ENCODE results near the gene SAA4. TPM values are rescaled to one million over a fixed set of nuclear protein-coding genes. Genes with fewer than 3 reads are reported as not detected.

Gene SAA4
- polyA plus RNA-seq, 1 donor (not counting 4 experiments of a cell fraction or from before 2014, with no cell fraction given) = not detected

GRCh38 chr11:18188796-18189195 is 47.8 kb downstream of the SAA4 start:
- Histone ChIP-seq H3K9me1 (ENCODE audit: control insufficient read depth, extremely low read depth, insufficient read depth, low read length) (no peaks in the 10 kb centered on the region), H3K4me1 (ENCODE audit: control insufficient read depth, extremely low read depth, insufficient read depth, low read length) (no peaks in the 10 kb centered on the region), H4K20me1 (ENCODE audit: control insufficient read depth, extremely low read depth, insufficient read depth, low read length) (no peaks in the 10 kb centered on the region), H2AFZ (ENCODE audit: control insufficient read depth, low read length) (no peak overlapping the region), H3K9ac (ENCODE audit: control insufficient read depth, extremely low read depth, insufficient read depth, low read length) (no peak overlapping the region), H3K4me3 (ENCODE audit: control insufficient read depth in 2 of 3, extremely low read depth in 1 of 3, insufficient read depth in 2 of 3, low read depth in 1 of 3, low read length in 3 of 3) (no peak overlapping the region), H3K36me3 (ENCODE audit: control insufficient read depth in 2 of 2, extremely low read depth in 1 of 2, insufficient read depth in 2 of 2, low read length in 2 of 2) (no peaks in the 10 kb centered on the region), H3K9me3 (ENCODE audit: control insufficient read depth, low read depth, low read length) (no peaks in the 10 kb centered on the region), H3K4me2 (ENCODE audit: control insufficient read depth, extremely low read depth, insufficient read depth, low read depth, low read length) (no peak overlapping the region), H3K27ac (ENCODE audit: control insufficient read depth, insufficient read depth, low read length) (no peak overlapping the region), H3K79me2 (ENCODE audit: control insufficient read depth, insufficient read depth, low read length) (no peaks in the 10 kb centered on the region), H3K27me3 (ENCODE audit: control insufficient read depth, extremely low read depth, insufficient read depth, low read length) (peaks cover 4% of the 10 kb centered on the region)
- dilution Hi-C loops (cut with MboI; ENCODE audit: extremely low pct_ligation_motif_present, low sequenced_read_pairs) = no loop called here
- TF ChIP-seq CTCF (optimal IDR thresholded peaks at IDR 0.05 in 1 of 3, IDR thresholded peaks at IDR 0.05 in 1 of 3, conservative IDR thresholded peaks at IDR 0.05 in 1 of 3; ENCODE audit: extremely low read depth in 1 of 3, insufficient read depth in 2 of 3, low read length in 3 of 3) (no peak), EZH2 (IDR thresholded peaks at IDR 0.05; ENCODE audit: low read length) (no peak)
- FAIRE-seq (no peak), DNase-seq (ENCODE audit: low read depth, low spot score) (no peak)

Small RNA genes within 50 kb of the gene (small RNA-seq; reads per million reads assigned to genes)
- gene RNA5SP333 (ENCODE audit: insufficient read length in 3 of 3, low read depth in 3 of 3, low replicate concordance in 1 of 3) (0 reads per million in 3 experiments), gene RNA5SP334 (ENCODE audit: insufficient read length in 3 of 3, low read depth in 3 of 3, low replicate concordance in 1 of 3) (0 reads per million in 3 experiments)

Other genes with a start within 250 kb of the SAA4 start
- 11.8 to 20.6 TPM (median 15.6 TPM) in 3 replicates for gene SERGEF, start 223.8 kb downstream of the SAA4 start, polyA plus RNA-seq
- 0.09 to 0.23 TPM (median 0.22 TPM) in 3 replicates for gene TPH1, start 190.5 kb downstream of the SAA4 start, polyA plus RNA-seq
- gene SAAL1, start 130.7 kb downstream of the SAA4 start, polyA plus RNA-seq = 15.8 to 28.3 TPM (median 22.6 TPM) in 3 replicates
- 2.9 to 5.2 TPM (median 3.1 TPM) in 3 replicates for gene MRGPRX3, start 104.2 kb downstream of the SAA4 start, polyA plus RNA-seq
- 0.05 to 0.18 TPM (median 0.08 TPM) in 3 replicates for gene MRGPRX4, start 64.0 kb downstream of the SAA4 start, polyA plus RNA-seq
- 1.2 to 5.9 TPM (median 1.3 TPM) in 3 replicates for gene SAA2, start 11.9 kb upstream of the SAA4 start, polyA plus RNA-seq
- gene SAA1, start 29.5 kb upstream of the SAA4 start, polyA plus RNA-seq = 25.6 to 94.6 TPM (median 27.5 TPM) in 3 replicates
- gene HPS5, start 85.3 kb upstream of the SAA4 start, polyA plus RNA-seq = 15.0 to 23.2 TPM (median 20.9 TPM) in 3 replicates
- 30.2 to 43.1 TPM (median 42.1 TPM) in 3 replicates for gene GTF2H1, start 85.8 kb upstream of the SAA4 start, polyA plus RNA-seq
- gene LDHA, start 157.8 kb upstream of the SAA4 start, polyA plus RNA-seq = 1,969 to 3,668 TPM (median 2,339 TPM) in 3 replicates
- 0.10 TPM in 1 of 3 replicates, not detected in the others for gene LDHC, start 175.5 kb upstream of the SAA4 start, polyA plus RNA-seq
- not detected in 3 replicates for gene LDHAL6A, start 219.1 kb upstream of the SAA4 start, polyA plus RNA-seq